Trophoblast cell (in vitro differentiated cells and primary cell): ENCODE measurements around the gene NME2. TPM values are rescaled to one million over a fixed set of nuclear protein-coding genes. Genes with fewer than 3 reads are reported as not detected.

Experiments used
- DNase-seq, 2 donors: peaks; one replicate each; pipeline ENCODE4 v3.0.0-alpha.2; 2016
- H2AFZ ChIP-seq: 2 replicates; pipeline ENCODE4 v1.6.1; 2013; ENCODE audit warnings: low read length, moderate library complexity, mild to moderate bottlenecking; ENCODE audit not compliant: insufficient read depth, poor library complexity
- H2AK5ac ChIP-seq: 2 replicates; pipeline ENCODE4 v1.6.1; 2013; ENCODE audit warnings: mild to moderate bottlenecking, low read length
- H2BK120ac ChIP-seq: 2 replicates; pipeline ENCODE4 v1.6.1; 2013; ENCODE audit warnings: low read length, mild to moderate bottlenecking, moderate library complexity; ENCODE audit not compliant: insufficient read depth, poor library complexity
- H2BK12ac ChIP-seq: 2 replicates; pipeline ENCODE4 v1.6.1; 2013; ENCODE audit warnings: mild to moderate bottlenecking, low read length, moderate library complexity
- H2BK5ac ChIP-seq: 2 replicates; pipeline ENCODE4 v1.6.1; 2013; ENCODE audit warnings: low read length, low read depth, moderate library complexity, mild to moderate bottlenecking; ENCODE audit not compliant: poor library complexity
- H3K14ac ChIP-seq: 2 replicates; pipeline ENCODE4 v1.6.1; 2013; ENCODE audit warnings: mild to moderate bottlenecking, low read length
- H3K18ac ChIP-seq: 2 replicates; pipeline ENCODE4 v1.6.1; 2013; ENCODE audit warnings: mild to moderate bottlenecking, low read length
- H3K23ac ChIP-seq: 2 replicates; pipeline ENCODE4 v1.6.1; 2013; ENCODE audit warnings: low read length
- H3K27ac ChIP-seq: 2 replicates; pipeline ENCODE4 v1.5.1; 2013; ENCODE audit warnings: low read depth, mild to moderate bottlenecking, inconsistent platforms, low read length, moderate library complexity
- H3K27me3 ChIP-seq: 2 replicates; pipeline ENCODE4 v1.6.1; 2013; ENCODE audit warnings: inconsistent platforms, mild to moderate bottlenecking, low read length, moderate library complexity; ENCODE audit not compliant: insufficient read depth
- H3K36me3 ChIP-seq, 2 experiments: 1 replicate in 1 of 2; 2 replicates in 1 of 2; pipeline ENCODE4 v1.6.1; 2013; ENCODE audit warnings: low read length in 2 of 2, mild to moderate bottlenecking in 2 of 2, moderate library complexity in 1 of 2; ENCODE audit not compliant: insufficient read depth in 2 of 2, control insufficient read depth in 1 of 2
- H3K4ac ChIP-seq: 2 replicates; pipeline ENCODE4 v1.6.1; 2013; ENCODE audit warnings: low read depth, mild to moderate bottlenecking, low read length, moderate library complexity
- H3K4me1 ChIP-seq, 2 experiments: 1 replicate in 1 of 2; 2 replicates in 1 of 2; pipeline ENCODE4 v1.6.1; 2013; ENCODE audit warnings: low read length in 2 of 2, mild to moderate bottlenecking in 2 of 2, moderate library complexity in 1 of 2; ENCODE audit not compliant: insufficient read depth in 2 of 2, control insufficient read depth in 1 of 2
- H3K4me2 ChIP-seq: 2 replicates; pipeline ENCODE4 v1.6.1; 2013; ENCODE audit warnings: inconsistent platforms, mild to moderate bottlenecking, low read length, moderate library complexity
- H3K4me3 ChIP-seq: 2 replicates; pipeline ENCODE4 v1.5.1; 2013; ENCODE audit warnings: mild to moderate bottlenecking, low read depth, low read length, inconsistent platforms
- H3K79me1 ChIP-seq: one replicate; pipeline ENCODE4 v1.6.1; 2013; ENCODE audit warnings: low read length
- H3K79me2 ChIP-seq: 2 replicates; pipeline ENCODE4 v1.6.1; 2013; ENCODE audit warnings: low read length, mild to moderate bottlenecking; ENCODE audit not compliant: control insufficient read depth, insufficient read depth, poor library complexity
- H3K9ac ChIP-seq: 2 replicates; pipeline ENCODE4 v1.6.1; 2013; ENCODE audit warnings: mild to moderate bottlenecking, low read length
- H3K9me3 ChIP-seq: 2 replicates; pipeline ENCODE4 v1.6.1; 2013; ENCODE audit warnings: low read depth, mild to moderate bottlenecking, control low read depth, inconsistent platforms, low read length; ENCODE audit not compliant: insufficient read depth
- H4K12ac ChIP-seq: 2 replicates; pipeline ENCODE4 v1.6.1; 2013; ENCODE audit warnings: low read depth, mild to moderate bottlenecking, low read length, moderate library complexity
- H4K8ac ChIP-seq: 2 replicates; pipeline ENCODE4 v1.6.1; 2013; ENCODE audit warnings: low read depth, mild to moderate bottlenecking, low read length, moderate library complexity
- H4K91ac ChIP-seq: one replicate; pipeline ENCODE4 v1.6.1; 2013; ENCODE audit warnings: low read depth, mild to moderate bottlenecking, low read length, moderate library complexity
- WGBS: extraction: QIAGEN DNeasy Blood & Tissue Kit; methylation state at CpG from one replicate; pipeline ENCODE4 v1.1.7; 2013; ENCODE audit warnings: missing lambda C conversion rate; ENCODE audit not compliant: insufficient read length, insufficient coverage; ENCODE audit errors: extremely low coverage; 5-methylcytosine and 5-hydroxymethylcytosine counted together
- polyA plus RNA-seq: library from polyadenylated mRNA; stranded (reverse); fragments of 200-250 nt; gene quantifications from 2 replicates; pipeline ENCODE4 v1.2.3, GENCODE V29; 2013

NME2 gene
- 956 and 974 TPM in 2 replicates for polyA plus RNA-seq

- Histone ChIP-seq H3K18ac (peak within 1 kb of the TSS; percentile 77), H3K27me3 (no peaks in the 10 kb centered on the region), H4K91ac (peak within 1 kb of the TSS; percentile 67), H3K4me1 (peaks cover 7 to 10% of the 10 kb centered on the region in 2 experiments), H2AFZ (peak within 1 kb of the TSS; percentile 87), H3K9ac (peak within 1 kb of the TSS; percentile 89), H3K4ac (peak within 1 kb of the TSS; percentile 59), H3K9me3 (no peaks in the 10 kb centered on the region), H2AK5ac (peak within 1 kb of the TSS; percentile 16), H3K36me3 (peaks cover 29 to 40% of the 10 kb centered on the region in 2 experiments), H3K4me3 (peak within 1 kb of the TSS; percentile 93), H3K4me2 (peak within 1 kb of the TSS; percentile 73), H3K23ac (no peak within 1 kb of the TSS), H3K79me1 (peaks cover 11% of the 10 kb centered on the region), H2BK120ac (peak within 1 kb of the TSS; percentile 55), H3K79me2 (peaks cover 10% of the 10 kb centered on the region), H2BK12ac (peak within 1 kb of the TSS; percentile 2), H4K12ac (peak within 1 kb of the TSS; percentile 85), H2BK5ac (peak within 1 kb of the TSS; percentile 67), H3K14ac (peak within 1 kb of the TSS; percentile 85), H4K8ac (peak within 1 kb of the TSS; percentile 96), H3K27ac (peak within 1 kb of the TSS; percentile 69)
- peak; percentile 76 to 90 for DNase-seq
- no CpG with 5 or more reads among the region's 98 CpGs for whole genome bisulfite sequencing
Measured at GRCh38 chr17:51166198-51166986, at the start of gene NME2. TSS of gene NME2 (plus strand) at chr17:51166411. CDS start at chr17:51166831, 420 bp downstream.

GRCh38 chr17:51118330-51119195, 47.6 kb upstream of the NME2 start:
- no peak overlapping the region for H4K12ac ChIP-seq
- H3K4ac ChIP-seq, result peak overlapping the region; percentile 63
- H2BK5ac ChIP-seq, result no peak overlapping the region
- no peak overlapping the region for H3K23ac ChIP-seq
- no peak overlapping the region for H3K9ac ChIP-seq
- no peaks in the 10 kb centered on the region for H3K36me3 ChIP-seq
- H3K14ac ChIP-seq, result no peak overlapping the region
- no peaks in the 10 kb centered on the region for H3K9me3 ChIP-seq
- H2BK12ac ChIP-seq, result no peak overlapping the region
- H3K4me2 ChIP-seq, result peak overlapping the region; percentile 33
- WGBS, result no CpG with 5 or more reads among the region's 14 CpGs
- no peak overlapping the region for H3K4me3 ChIP-seq
- peaks cover 17% of the 10 kb centered on the region for H3K79me2 ChIP-seq
- peaks cover 3 to 12% of the 10 kb centered on the region in 2 experiments for H3K4me1 ChIP-seq
- H3K18ac ChIP-seq, result no peak overlapping the region
- no peak overlapping the region for H2BK120ac ChIP-seq
- no peaks in the 10 kb centered on the region for H3K27me3 ChIP-seq
- H3K27ac ChIP-seq, result no peak overlapping the region
- H4K8ac ChIP-seq, result no peak overlapping the region
- no peak for DNase-seq
- H4K91ac ChIP-seq, result no peak overlapping the region
- H2AFZ ChIP-seq, result no peak overlapping the region
- H2AK5ac ChIP-seq, result no peak overlapping the region
- peaks cover 15% of the 10 kb centered on the region for H3K79me1 ChIP-seq

- Histone ChIP-seq H2BK120ac (peak overlapping the region; percentile 29), H3K9me3 (no peaks in the 10 kb centered on the region), H3K9ac (peak overlapping the region; percentile 76), H3K18ac (peak overlapping the region; percentile 68), H3K27me3 (no peaks in the 10 kb centered on the region), H3K4me1 (peaks cover 3 to 12% of the 10 kb centered on the region in 2 experiments), H3K4me2 (peak overlapping the region; percentile 77), H2AK5ac (no peak overlapping the region), H3K4ac (peak overlapping the region; percentile 76), H2AFZ (peak overlapping the region; percentile 27), H3K27ac (peak overlapping the region; percentile 37), H3K79me2 (peaks cover 17% of the 10 kb centered on the region), H3K36me3 (no peaks in the 10 kb centered on the region), H3K4me3 (peak overlapping the region; percentile 95), H3K79me1 (peaks cover 15% of the 10 kb centered on the region), H2BK12ac (no peak overlapping the region), H2BK5ac (peak overlapping the region; percentile 15), H4K12ac (no peak overlapping the region), H3K14ac (peak overlapping the region; percentile 51), H4K8ac (no peak overlapping the region), H3K23ac (no peak overlapping the region), H4K91ac (peak overlapping the region; percentile 45)
- no CpG with 5 or more reads among the region's 49 CpGs for WGBS
- DNase-seq, result peak in 1 of 2 donors; percentile 44
Measured at GRCh38 chr17:51119415-51120356, 46.5 kb upstream of the NME2 start.
